GM21390 (cell line): ENCODE data around the gene TMEM117.
"Not testable (repeated sequence)": the region's sequence is repeated elsewhere in the genome, so short reads cannot be mapped to it uniquely, and the experiment has no call there.

Experiments
- ATAC-seq: cut with Tn5 transposase; IDR thresholded peaks from one replicate; pipeline ENCODE4 v1.9.1; 2021; ENCODE audit not compliant: unreplicated experiment

The TMEM117 gene

GRCh38 chr12:43840338-43840737, 4.5 kb downstream of the TMEM117 start:
- no peak for ATAC-seq

GRCh38 chr12:43841253-43841652, 5.4 kb downstream of the TMEM117 start:
- no peak for ATAC-seq

- no peak for ATAC-seq
Observed at GRCh38 chr12:43842259-43842658, 6.4 kb downstream of the TMEM117 start.

GRCh38 chr12:43847425-43848225, 11.7 kb downstream of the TMEM117 start:
- not testable (repeated sequence) for ATAC-seq

GRCh38 chr12:43848226-43848507, 12.3 kb downstream of the TMEM117 start:
- ATAC-seq = no peak

- ATAC-seq = no peak
Observed at GRCh38 chr12:43848786-43849185, 12.9 kb downstream of the TMEM117 start.

- ATAC-seq = no peak
Observed at GRCh38 chr12:43852744-43853143, 16.9 kb downstream of the TMEM117 start.

- ATAC-seq = no peak
Observed at GRCh38 chr12:43856972-43857371, 21.1 kb downstream of the TMEM117 start.

GRCh38 chr12:43858096-43858495, 22.2 kb downstream of the TMEM117 start:
- ATAC-seq = no peak

GRCh38 chr12:43858991-43859390, 23.1 kb downstream of the TMEM117 start:
- ATAC-seq = no peak

GRCh38 chr12:43861015-43861839, 25.3 kb downstream of the TMEM117 start:
- ATAC-seq = no peak

- ATAC-seq = no peak
Observed at GRCh38 chr12:43861840-43862150, 25.9 kb downstream of the TMEM117 start.

GRCh38 chr12:43863770-43864366, 28.0 kb downstream of the TMEM117 start:
- ATAC-seq = no peak

- ATAC-seq = not testable (repeated sequence)
Observed at GRCh38 chr12:43864557-43864956, 28.7 kb downstream of the TMEM117 start.

- no peak for ATAC-seq
Observed at GRCh38 chr12:43869184-43869583, 33.3 kb downstream of the TMEM117 start.

GRCh38 chr12:43869765-43870164, 33.9 kb downstream of the TMEM117 start:
- not testable (repeated sequence) for ATAC-seq

GRCh38 chr12:43871258-43871657, 35.4 kb downstream of the TMEM117 start:
- ATAC-seq = not testable (repeated sequence)

- no peak for ATAC-seq
Observed at GRCh38 chr12:43872396-43872795, 36.5 kb downstream of the TMEM117 start.

GRCh38 chr12:43878050-43878449, 42.2 kb downstream of the TMEM117 start:
- ATAC-seq = no peak

- no peak for ATAC-seq
Observed at GRCh38 chr12:43880547-43880946, 44.7 kb downstream of the TMEM117 start.

GRCh38 chr12:43882578-43883178, 46.8 kb downstream of the TMEM117 start:
- peak; percentile 96 for ATAC-seq

GRCh38 chr12:43883311-43883710, 47.4 kb downstream of the TMEM117 start:
- no peak for ATAC-seq
